IMR-90 (cell line): ENCODE data around the gene ZDHHC22. TPM values are rescaled to one million over a fixed set of nuclear protein-coding genes. Genes with fewer than 3 reads are reported as not detected.

ENCODE experiments used
- ATAC-seq: fragments of 200-7000 bp; cut with Tn5 transposase; 2 replicates; pipeline ENCODE4 v1.9.1; 2020; ENCODE audit warnings: low read depth, mild to moderate bottlenecking, moderate library complexity
- BruUV-seq: library from RNA; stranded (reverse); fragments of 400-500 nt; replicated peaks from 2 replicates; lab custom pipeline; 2021; lab: Mats Ljungman, UMichigan
- CTCF ChIA-PET: fragments of 300-600 bp; formaldehyde crosslinking; extraction: SDS; loops from one replicate; lab custom pipeline; 2021; ENCODE audit warnings: antibody characterized with exemption; lab: Yijun Ruan, JAX
- POLR2A ChIA-PET: fragments of 300-600 bp; sonication (Branson Sonifier 250); formaldehyde crosslinking; loops from one replicate; lab custom pipeline; 2022; ENCODE audit warnings: antibody characterized with exemption; ENCODE audit not compliant: unreplicated experiment; lab: Charles Lee
- DNase-seq: peaks from one replicate; pipeline ENCODE4 v3.0.0; 2013
- H2AFZ ChIP-seq: replicated peaks from 2 replicates; pipeline ENCODE3; 2013; ENCODE audit warnings: low read length, mild to moderate bottlenecking; ENCODE audit not compliant: poor library complexity
- H2AK5ac ChIP-seq: 2 replicates; pipeline ENCODE4 v1.6.1; 2013; ENCODE audit warnings: low read depth, low read length, inconsistent platforms
- H2AK9ac ChIP-seq: replicated peaks from 2 replicates; pipeline ENCODE3; 2013; ENCODE audit warnings: mild to moderate bottlenecking, low read depth, low read length, moderate library complexity; ENCODE audit not compliant: poor library complexity
- H2BK120ac ChIP-seq: 2 replicates; pipeline ENCODE4 v1.6.1; 2013; ENCODE audit warnings: low read depth, low read length, inconsistent platforms
- H2BK15ac ChIP-seq: 3 replicates; pipeline ENCODE4 v1.6.1; 2013; ENCODE audit warnings: low read depth, low read length, inconsistent platforms
- H2BK20ac ChIP-seq: 2 replicates; pipeline ENCODE4 v1.6.1; 2013; ENCODE audit warnings: low read depth, mild to moderate bottlenecking, inconsistent platforms, low read length, moderate library complexity
- H2BK5ac ChIP-seq: 2 replicates; pipeline ENCODE4 v1.6.1; 2013; ENCODE audit warnings: mild to moderate bottlenecking, low read depth, low read length, inconsistent platforms; ENCODE audit not compliant: poor library complexity, severe bottlenecking
- H3K14ac ChIP-seq: replicated peaks from 2 replicates; pipeline ENCODE4 v1.6.1; 2013; ENCODE audit warnings: low read depth, low read length, inconsistent platforms
- H3K18ac ChIP-seq: 2 replicates; pipeline ENCODE4 v1.6.1; 2013; ENCODE audit warnings: low read depth, low read length, control low read depth
- H3K23ac ChIP-seq: 2 replicates; pipeline ENCODE4 v1.6.1; 2013; ENCODE audit warnings: low read depth, low read length, inconsistent platforms
- H3K27ac ChIP-seq: 2 replicates; pipeline ENCODE4 v1.5.1; 2013; ENCODE audit warnings: mild to moderate bottlenecking, control low read depth, low read length; ENCODE audit not compliant: insufficient read depth
- H3K27me3 ChIP-seq: 2 replicates; pipeline ENCODE4 v1.6.1; 2013; ENCODE audit warnings: low read length; ENCODE audit not compliant: control insufficient read depth, insufficient read depth
- H3K36me3 ChIP-seq: 2 replicates; pipeline ENCODE4 v1.6.1; 2013; ENCODE audit warnings: low read length, mixed read lengths; ENCODE audit not compliant: control insufficient read depth, insufficient read depth
- H3K4ac ChIP-seq: 2 replicates; pipeline ENCODE4 v1.6.1; 2013; ENCODE audit warnings: low read depth, low read length, inconsistent platforms
- H3K4me1 ChIP-seq: 2 replicates; pipeline ENCODE4 v1.6.1; 2013; ENCODE audit warnings: low read length, mixed read lengths; ENCODE audit not compliant: control insufficient read depth, insufficient read depth
- H3K4me2 ChIP-seq: 2 replicates; pipeline ENCODE4 v1.6.1; 2013; ENCODE audit warnings: low read depth, mild to moderate bottlenecking, control low read depth, low read length, moderate library complexity
- H3K4me3 ChIP-seq: 2 replicates; pipeline ENCODE4 v1.5.1; 2013; ENCODE audit warnings: low read depth, mild to moderate bottlenecking, control low read depth, low read length, moderate library complexity; ENCODE audit not compliant: insufficient read depth
- H3K56ac ChIP-seq: 2 replicates; pipeline ENCODE4 v1.6.1; 2013; ENCODE audit warnings: low read length, inconsistent platforms; ENCODE audit not compliant: insufficient read depth; ENCODE audit errors: extremely low read depth
- H3K79me1 ChIP-seq, 2 experiments: 2 replicates each; pipeline ENCODE4 v1.6.1; 2013; ENCODE audit warnings: low read length in 2 of 2, inconsistent platforms in 1 of 2, low read depth in 1 of 2
- H3K9ac ChIP-seq: 2 replicates; pipeline ENCODE4 v1.6.1; 2013; ENCODE audit warnings: low read depth, low read length, control low read depth
- H3K9me1 ChIP-seq: 2 replicates; pipeline ENCODE4 v1.6.1; 2013; ENCODE audit warnings: low read length, inconsistent platforms; ENCODE audit not compliant: insufficient read depth
- H3K9me3 ChIP-seq: 2 replicates; pipeline ENCODE4 v1.6.1; 2013; ENCODE audit warnings: low read length; ENCODE audit not compliant: control insufficient read depth, insufficient read depth
- H4K20me1 ChIP-seq: 2 replicates; pipeline ENCODE4 v1.6.1; 2013; ENCODE audit warnings: low read length, inconsistent platforms; ENCODE audit not compliant: insufficient read depth
- H4K5ac ChIP-seq: 2 replicates; pipeline ENCODE4 v1.6.1; 2013; ENCODE audit warnings: mild to moderate bottlenecking, low read depth, low read length, control low read depth
- H4K8ac ChIP-seq, 2 experiments: 2 replicates each; pipeline ENCODE4 v1.6.1; 2013; ENCODE audit warnings: low read depth in 2 of 2, low read length in 2 of 2, control low read depth in 1 of 2, inconsistent platforms in 1 of 2
- H4K91ac ChIP-seq: 2 replicates; pipeline ENCODE4 v1.6.1; 2013; ENCODE audit warnings: low read depth, low read length, inconsistent platforms; ENCODE audit not compliant: insufficient read depth
- CEBPB ChIP-seq: IDR thresholded peaks from 2 replicates; pipeline ENCODE4 v1.6.1; 2012; ENCODE audit warnings: low read depth, low read length, improper control_type of control experiment
- MAZ ChIP-seq: IDR thresholded peaks from 2 replicates; pipeline ENCODE4 v1.6.1; 2012; ENCODE audit warnings: low read depth, mild to moderate bottlenecking, low read length, improper control_type of control experiment, moderate library complexity, borderline replicate concordance
- NFE2L2 ChIP-seq: fragments of 150-350 bp; IDR thresholded peaks from 2 replicates; pipeline ENCODE4 v1.6.1; 2016; ENCODE audit warnings: low read depth, mild to moderate bottlenecking, low read length
- POLR2A ChIP-seq: IDR thresholded peaks from 2 replicates; pipeline ENCODE4 v1.6.1; 2012; ENCODE audit warnings: mild to moderate bottlenecking, low read depth, low read length
- RAD21 ChIP-seq: IDR thresholded peaks from 2 replicates; pipeline ENCODE4 v1.6.1; 2012; ENCODE audit warnings: low read length, improper control_type of control experiment
- WGBS, 2 experiments: methylation state at CpG; one replicate each; pipeline versions ENCODE4 v1.1.5 to v1.1.7; 2013; ENCODE audit warnings: missing lambda C conversion rate in 2 of 2; ENCODE audit not compliant: insufficient read length in 1 of 2; ENCODE audit errors: extremely low coverage in 2 of 2; 5-methylcytosine and 5-hydroxymethylcytosine counted together
- dilution Hi-C: fragments of 300-500 bp; cut with HindIII; formaldehyde crosslinking; loops from one replicate; pipeline ENCODE4 v1.14.3; 2018; ENCODE audit warnings: low sequenced_read_pairs; ENCODE audit not compliant: unreplicated experiment
- in situ Hi-C: fragments of 300-500 bp; cut with MboI; formaldehyde crosslinking; loops from 3 replicates; pipeline ENCODE4 v1.14.3; 2019; ENCODE audit warnings: low sequenced_read_pairs, inconsistent platforms, mixed read lengths
- intact Hi-C: fragments of 100-400 bp; cut with micrococcal nuclease; formaldehyde crosslinking; loops from 2 replicates; pipeline ENCODE4 v1.10.0; 2022
- polyA plus RNA-seq, 3 experiments: library from polyadenylated mRNA; depleted of rRNA; stranded (reverse); fragments of >200 nt; gene quantifications; 2 replicates each; pipeline ENCODE4 v1.2.3, GENCODE V29; 2012; ENCODE audit warnings: low replicate concordance in 1 of 3
- total RNA-seq: library from RNA; depleted of rRNA; stranded (reverse); fragments of >200 nt; gene quantifications from 2 replicates; pipeline ENCODE4 v1.2.3, GENCODE V29; 2012

ZDHHC22 gene
- total and polyA plus RNA-seq, 2 of the 4 experiments (the other 2 are of a cell fraction), result not detected

DNA sequence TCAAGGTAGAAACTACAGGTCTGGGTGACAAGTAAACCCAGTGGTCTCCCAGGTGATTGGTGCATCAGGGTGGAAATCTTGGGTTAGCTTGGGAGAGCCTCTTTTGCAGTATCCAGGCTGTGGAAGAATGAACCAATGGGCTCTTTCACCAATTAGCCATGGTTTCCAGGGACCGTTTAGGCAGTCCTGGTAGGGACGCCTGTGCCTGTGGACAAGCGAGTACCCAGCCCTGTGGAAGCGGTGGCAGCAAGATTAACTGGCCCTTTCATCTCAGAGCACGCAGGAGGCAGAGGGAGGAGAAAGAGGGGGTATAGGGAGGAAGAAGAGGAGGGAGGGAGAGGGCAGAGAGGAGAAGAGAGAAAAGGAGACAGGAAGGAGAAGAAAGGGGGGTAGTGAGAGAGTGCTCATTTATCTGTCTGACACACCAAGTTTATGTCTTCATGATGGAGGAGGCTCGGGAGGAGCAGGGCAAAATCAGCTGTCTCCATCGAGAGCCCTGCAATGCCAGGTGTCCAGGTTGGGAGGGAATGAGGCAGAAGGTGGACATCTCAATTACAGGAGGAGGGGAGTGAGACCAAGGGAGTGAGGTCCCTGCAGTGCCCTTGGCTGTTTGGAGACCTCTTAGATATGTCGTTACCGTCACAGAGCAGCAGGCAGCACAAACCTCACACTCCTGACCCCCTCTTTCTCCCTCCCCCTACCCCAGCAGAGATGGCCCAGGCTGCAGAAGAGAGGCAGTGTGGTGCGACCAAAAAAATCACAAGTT lies 4.6 kb upstream of the ZDHHC22 start:
- intact Hi-C loops (no loop called here), dilution Hi-C loops (no loop called here), in situ Hi-C loops (no loop called here)
- Histone ChIP-seq H3K27me3 (peaks cover 50% of the 10 kb centered on the region), H3K4me3 (no peak overlapping the region), H3K9ac (no peak overlapping the region), H3K4ac (no peak overlapping the region), H4K8ac (no peak overlapping the region), H2BK120ac (no peak overlapping the region), H3K18ac (no peak overlapping the region), H3K23ac (no peak overlapping the region), H3K56ac (no peak overlapping the region), H3K27ac (no peak overlapping the region), H4K5ac (no peak overlapping the region), H2BK5ac (no peak overlapping the region), H3K36me3 (no peaks in the 10 kb centered on the region), H4K20me1 (no peaks in the 10 kb centered on the region), H3K9me1 (no peaks in the 10 kb centered on the region), H3K4me1 (no peaks in the 10 kb centered on the region; the same call in 1 of the 2 replicates), H2BK15ac (no peak overlapping the region), H2AFZ (no peak overlapping the region), H2AK5ac (no peak overlapping the region), H2AK9ac (no peak overlapping the region), H2BK20ac (no peak overlapping the region), H3K14ac (no peak overlapping the region), H4K91ac (no peak overlapping the region), H3K4me2 (no peak overlapping the region), H3K9me3 (no peaks in the 10 kb centered on the region), H3K79me1 (no peaks in the 10 kb centered on the region)
- ChIA-PET CTCF (no interaction called here), POLR2A (no interaction called here)
- 0% methylated on average over 7 of the region's 10 CpGs; no CpG with 5 or more reads in 1 of the 2 experiments for WGBS, 2 experiments
- no peak for ATAC-seq
- no peak for TF ChIP-seq CEBPB
- TF ChIP-seq NFE2L2, result no peak
- no peak for TF ChIP-seq RAD21
- no peak for TF ChIP-seq MAZ
- no peak for TF ChIP-seq POLR2A
- BruUV-seq, result no TSS peak
- DNase-seq, result no peak
